ENCODE data around the gene CHKB.

The CHKB gene

GRCh38 chr22:50574383-50574755 lies 8.3 kb downstream of the CHKB start:
- peaks cover 13 to 21% of the 10 kb centered on the region in 2 donors for H3K36me3 ChIP-seq (ENCODE audit: control insufficient read depth in 2 of 2, insufficient read depth in 2 of 2, low read length in 2 of 2)
- no peak overlapping the region for H3K27ac ChIP-seq (ENCODE audit: low read depth in 2 of 2, low read length in 2 of 2)
- no peaks in the 10 kb centered on the region for H3K9me3 ChIP-seq (ENCODE audit: control insufficient read depth in 2 of 2, low read length in 2 of 2)
- no peak overlapping the region for H3K4me3 ChIP-seq (ENCODE audit: low read length in 2 of 2)
- no peaks in the 10 kb centered on the region for H3K27me3 ChIP-seq (ENCODE audit: control insufficient read depth in 2 of 2, insufficient read depth in 2 of 2, low read length in 2 of 2)
- H3K9ac ChIP-seq (ENCODE audit: low read depth in 1 of 2, low read length in 2 of 2), result no peak overlapping the region
- H3K4me1 ChIP-seq (ENCODE audit: control insufficient read depth in 2 of 2, insufficient read depth in 2 of 2, low read length in 2 of 2), result peaks cover 2 to 12% of the 10 kb centered on the region in 2 donors

GRCh38 chr22:50573491-50574382 lies 8.9 kb downstream of the CHKB start:
- Histone ChIP-seq H3K9me3 (ENCODE audit: control insufficient read depth in 2 of 2, low read length in 2 of 2) (no peaks in the 10 kb centered on the region), H3K4me3 (ENCODE audit: low read length in 2 of 2) (no peak overlapping the region), H3K27me3 (ENCODE audit: control insufficient read depth in 2 of 2, insufficient read depth in 2 of 2, low read length in 2 of 2) (no peaks in the 10 kb centered on the region), H3K4me1 (ENCODE audit: control insufficient read depth in 2 of 2, insufficient read depth in 2 of 2, low read length in 2 of 2) (peaks cover 8 to 16% of the 10 kb centered on the region in 2 donors), H3K9ac (ENCODE audit: low read depth in 1 of 2, low read length in 2 of 2) (no peak overlapping the region), H3K27ac (ENCODE audit: low read depth in 2 of 2, low read length in 2 of 2) (no peak overlapping the region), H3K36me3 (ENCODE audit: control insufficient read depth in 2 of 2, insufficient read depth in 2 of 2, low read length in 2 of 2) (peaks cover 12 to 17% of the 10 kb centered on the region in 2 donors)

- no peaks in the 10 kb centered on the region for H3K9me3 ChIP-seq (ENCODE audit: control insufficient read depth in 2 of 2, low read length in 2 of 2)
- H3K4me3 ChIP-seq (ENCODE audit: low read length in 2 of 2), result no peak overlapping the region
- peaks cover 12 to 15% of the 10 kb centered on the region in 2 donors for H3K4me1 ChIP-seq (ENCODE audit: control insufficient read depth in 2 of 2, insufficient read depth in 2 of 2, low read length in 2 of 2)
- H3K27ac ChIP-seq (ENCODE audit: low read depth in 2 of 2, low read length in 2 of 2), result no peak overlapping the region
- no peaks in the 10 kb centered on the region for H3K27me3 ChIP-seq (ENCODE audit: control insufficient read depth in 2 of 2, insufficient read depth in 2 of 2, low read length in 2 of 2)
- H3K9ac ChIP-seq (ENCODE audit: low read depth in 1 of 2, low read length in 2 of 2), result no peak overlapping the region
- H3K36me3 ChIP-seq (ENCODE audit: control insufficient read depth in 2 of 2, insufficient read depth in 2 of 2, low read length in 2 of 2), result peaks cover 11 to 17% of the 10 kb centered on the region in 2 donors
Observed at GRCh38 chr22:50572965-50573364, 9.7 kb downstream of the CHKB start.

GRCh38 chr22:50571264-50572175 lies 11.1 kb downstream of the CHKB start:
- Histone ChIP-seq H3K27me3 (ENCODE audit: control insufficient read depth in 2 of 2, insufficient read depth in 2 of 2, low read length in 2 of 2) (no peaks in the 10 kb centered on the region), H3K4me3 (ENCODE audit: low read length in 2 of 2) (no peak overlapping the region), H3K27ac (ENCODE audit: low read depth in 2 of 2, low read length in 2 of 2) (no peak overlapping the region), H3K4me1 (ENCODE audit: control insufficient read depth in 2 of 2, insufficient read depth in 2 of 2, low read length in 2 of 2) (peaks cover 12 to 15% of the 10 kb centered on the region in 2 donors), H3K9ac (ENCODE audit: low read depth in 1 of 2, low read length in 2 of 2) (no peak overlapping the region), H3K9me3 (ENCODE audit: control insufficient read depth in 2 of 2, low read length in 2 of 2) (no peaks in the 10 kb centered on the region), H3K36me3 (ENCODE audit: control insufficient read depth in 2 of 2, insufficient read depth in 2 of 2, low read length in 2 of 2) (peaks cover 11 to 17% of the 10 kb centered on the region in 2 donors)

GRCh38 chr22:50570861-50571260 lies 11.8 kb downstream of the CHKB start:
- H3K9me3 ChIP-seq (ENCODE audit: control insufficient read depth in 2 of 2, low read length in 2 of 2), result no peaks in the 10 kb centered on the region
- no peak overlapping the region for H3K9ac ChIP-seq (ENCODE audit: low read depth in 1 of 2, low read length in 2 of 2)
- no peak overlapping the region for H3K27ac ChIP-seq (ENCODE audit: low read depth in 2 of 2, low read length in 2 of 2)
- peaks cover 11 to 17% of the 10 kb centered on the region in 2 donors for H3K36me3 ChIP-seq (ENCODE audit: control insufficient read depth in 2 of 2, insufficient read depth in 2 of 2, low read length in 2 of 2)
- peaks cover 12 to 15% of the 10 kb centered on the region in 2 donors for H3K4me1 ChIP-seq (ENCODE audit: control insufficient read depth in 2 of 2, insufficient read depth in 2 of 2, low read length in 2 of 2)
- H3K4me3 ChIP-seq (ENCODE audit: low read length in 2 of 2), result no peak overlapping the region
- H3K27me3 ChIP-seq (ENCODE audit: control insufficient read depth in 2 of 2, insufficient read depth in 2 of 2, low read length in 2 of 2), result no peaks in the 10 kb centered on the region

GRCh38 chr22:50569896-50570535 lies 12.6 kb downstream of the CHKB start:
- H3K36me3 ChIP-seq (ENCODE audit: control insufficient read depth in 2 of 2, insufficient read depth in 2 of 2, low read length in 2 of 2), result peaks cover 11 to 17% of the 10 kb centered on the region in 2 donors
- H3K4me1 ChIP-seq (ENCODE audit: control insufficient read depth in 2 of 2, insufficient read depth in 2 of 2, low read length in 2 of 2), result peaks cover 12 to 15% of the 10 kb centered on the region in 2 donors
- no peak overlapping the region for H3K4me3 ChIP-seq (ENCODE audit: low read length in 2 of 2)
- H3K27ac ChIP-seq (ENCODE audit: low read depth in 2 of 2, low read length in 2 of 2), result no peak overlapping the region
- no peaks in the 10 kb centered on the region for H3K9me3 ChIP-seq (ENCODE audit: control insufficient read depth in 2 of 2, low read length in 2 of 2)
- H3K9ac ChIP-seq (ENCODE audit: low read depth in 1 of 2, low read length in 2 of 2), result no peak overlapping the region
- H3K27me3 ChIP-seq (ENCODE audit: control insufficient read depth in 2 of 2, insufficient read depth in 2 of 2, low read length in 2 of 2), result no peaks in the 10 kb centered on the region

- peaks cover 9 to 17% of the 10 kb centered on the region in 2 donors for H3K36me3 ChIP-seq (ENCODE audit: control insufficient read depth in 2 of 2, insufficient read depth in 2 of 2, low read length in 2 of 2)
- H3K27ac ChIP-seq (ENCODE audit: low read depth in 2 of 2, low read length in 2 of 2), result peak overlapping the region; percentile 61 to 62
Observed at GRCh38 chr22:50569041-50569459, 13.6 kb downstream of the CHKB start.

GRCh38 chr22:50568626-50569025 lies 14.0 kb downstream of the CHKB start:
- no peak overlapping the region for H3K4me3 ChIP-seq (ENCODE audit: low read length in 2 of 2)
- peak overlapping the region; percentile 52 to 61 for H3K27ac ChIP-seq (ENCODE audit: low read depth in 2 of 2, low read length in 2 of 2)
- H3K27me3 ChIP-seq (ENCODE audit: control insufficient read depth in 2 of 2, insufficient read depth in 2 of 2, low read length in 2 of 2), result no peaks in the 10 kb centered on the region
- no peaks in the 10 kb centered on the region for H3K9me3 ChIP-seq (ENCODE audit: control insufficient read depth in 2 of 2, low read length in 2 of 2)
- H3K9ac ChIP-seq (ENCODE audit: low read depth in 1 of 2, low read length in 2 of 2), result no peak overlapping the region
- H3K4me1 ChIP-seq (ENCODE audit: control insufficient read depth in 2 of 2, insufficient read depth in 2 of 2, low read length in 2 of 2), result peaks cover 19 to 23% of the 10 kb centered on the region in 2 donors
- H3K36me3 ChIP-seq (ENCODE audit: control insufficient read depth in 2 of 2, insufficient read depth in 2 of 2, low read length in 2 of 2), result peaks cover 9 to 17% of the 10 kb centered on the region in 2 donors

More at GRCh38 chr22:50569041-50569459, 13.6 kb downstream of the CHKB start:
- Histone ChIP-seq H3K4me3 (ENCODE audit: low read length in 2 of 2) (no peak overlapping the region), H3K9me3 (ENCODE audit: control insufficient read depth in 2 of 2, low read length in 2 of 2) (no peaks in the 10 kb centered on the region), H3K9ac (ENCODE audit: low read depth in 1 of 2, low read length in 2 of 2) (no peak overlapping the region), H3K4me1 (ENCODE audit: control insufficient read depth in 2 of 2, insufficient read depth in 2 of 2, low read length in 2 of 2) (peaks cover 15 to 20% of the 10 kb centered on the region in 2 donors), H3K27me3 (ENCODE audit: control insufficient read depth in 2 of 2, insufficient read depth in 2 of 2, low read length in 2 of 2) (no peaks in the 10 kb centered on the region)

- peaks cover 23 to 27% of the 10 kb centered on the region in 2 donors for H3K4me1 ChIP-seq (ENCODE audit: control insufficient read depth in 2 of 2, insufficient read depth in 2 of 2, low read length in 2 of 2)
- peaks cover 9 to 17% of the 10 kb centered on the region in 2 donors for H3K36me3 ChIP-seq (ENCODE audit: control insufficient read depth in 2 of 2, insufficient read depth in 2 of 2, low read length in 2 of 2)
- no peaks in the 10 kb centered on the region for H3K27me3 ChIP-seq (ENCODE audit: control insufficient read depth in 2 of 2, insufficient read depth in 2 of 2, low read length in 2 of 2)
- H3K9ac ChIP-seq (ENCODE audit: low read depth in 1 of 2, low read length in 2 of 2), result no peak overlapping the region
- no peaks in the 10 kb centered on the region for H3K9me3 ChIP-seq (ENCODE audit: control insufficient read depth in 2 of 2, low read length in 2 of 2)
- no peak overlapping the region for H3K4me3 ChIP-seq (ENCODE audit: low read length in 2 of 2)
- no peak overlapping the region for H3K27ac ChIP-seq (ENCODE audit: low read depth in 2 of 2, low read length in 2 of 2)
Observed at GRCh38 chr22:50567721-50568252, 14.9 kb downstream of the CHKB start.

Data from mucosa of rectum (tissue), 2 donors.